Bronchial epithelial cell (primary cell): ENCODE measurements around the gene KDM4E. TPM values are rescaled to one million over a fixed set of nuclear protein-coding genes. Genes with fewer than 3 reads are reported as not detected.
"Not testable (repeated sequence)": the region's sequence is repeated elsewhere in the genome, so short reads cannot be mapped to it uniquely, and the experiment has no call there.

ENCODE experiments used
- DNase-seq: peaks from one replicate; pipeline ENCODE4 v3.0.0-alpha.2; 2010; ENCODE audit warnings: low read depth
- FAIRE-seq: peaks from 2 replicates; lab custom pipeline; 2011; peaks lifted over from hg19 to GRCh38; lab: Jason Lieb, UNC
- H3K27me3 ChIP-seq: 2 replicates; pipeline ENCODE4 v1.5.1; 2011; ENCODE audit warnings: low read length; ENCODE audit not compliant: control insufficient read depth, insufficient read depth
- H3K36me3 ChIP-seq: 2 replicates; pipeline ENCODE4 v1.5.1; 2011; ENCODE audit warnings: low read length; ENCODE audit not compliant: control insufficient read depth, insufficient read depth
- H3K4me3 ChIP-seq: 2 replicates; pipeline ENCODE4 v1.5.1; 2011; ENCODE audit warnings: mild to moderate bottlenecking, low read depth, low read length, control low read depth
- total RNA-seq: library from RNA; depleted of rRNA; stranded (reverse); fragments of >200 nt; gene quantifications from 2 replicates; pipeline ENCODE4 v1.2.1, GENCODE V29; 2014
- TF ChIP-seq, protein P1 (sequence below): IDR thresholded peaks from 2 replicates; pipeline ENCODE4 v1.5.1; 2011; ENCODE audit warnings: mild to moderate bottlenecking, moderate library complexity, low read length, control low read depth, inconsistent platforms; ENCODE audit not compliant: insufficient read depth, severe bottlenecking

The KDM4E gene
- total RNA-seq, 1 donor from 2014 or later = not detected

DNA sequence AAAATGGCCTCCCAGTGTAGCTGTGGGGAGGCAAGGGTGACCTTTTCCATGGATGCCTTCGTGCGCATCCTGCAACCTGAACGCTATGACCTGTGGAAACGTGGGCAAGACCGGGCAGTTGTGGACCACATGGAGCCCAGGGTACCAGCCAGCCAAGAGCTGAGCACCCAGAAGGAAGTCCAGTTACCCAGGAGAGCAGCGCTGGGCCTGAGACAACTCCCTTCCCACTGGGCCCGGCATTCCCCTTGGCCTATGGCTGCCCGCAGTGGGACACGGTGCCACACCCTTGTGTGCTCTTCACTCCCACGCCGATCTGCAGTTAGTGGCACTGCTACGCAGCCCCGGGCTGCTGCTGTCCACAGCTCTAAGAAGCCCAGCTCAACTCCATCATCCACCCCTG, 26.8 kb upstream of the KDM4E start:
- H3K27me3 ChIP-seq = no peaks in the 10 kb centered on the region
- no peaks in the 10 kb centered on the region for H3K36me3 ChIP-seq
- H3K4me3 ChIP-seq = no peak overlapping the region
- no peak for DNase-seq
- FAIRE-seq = no peak
- TF ChIP-seq, protein P1, sequence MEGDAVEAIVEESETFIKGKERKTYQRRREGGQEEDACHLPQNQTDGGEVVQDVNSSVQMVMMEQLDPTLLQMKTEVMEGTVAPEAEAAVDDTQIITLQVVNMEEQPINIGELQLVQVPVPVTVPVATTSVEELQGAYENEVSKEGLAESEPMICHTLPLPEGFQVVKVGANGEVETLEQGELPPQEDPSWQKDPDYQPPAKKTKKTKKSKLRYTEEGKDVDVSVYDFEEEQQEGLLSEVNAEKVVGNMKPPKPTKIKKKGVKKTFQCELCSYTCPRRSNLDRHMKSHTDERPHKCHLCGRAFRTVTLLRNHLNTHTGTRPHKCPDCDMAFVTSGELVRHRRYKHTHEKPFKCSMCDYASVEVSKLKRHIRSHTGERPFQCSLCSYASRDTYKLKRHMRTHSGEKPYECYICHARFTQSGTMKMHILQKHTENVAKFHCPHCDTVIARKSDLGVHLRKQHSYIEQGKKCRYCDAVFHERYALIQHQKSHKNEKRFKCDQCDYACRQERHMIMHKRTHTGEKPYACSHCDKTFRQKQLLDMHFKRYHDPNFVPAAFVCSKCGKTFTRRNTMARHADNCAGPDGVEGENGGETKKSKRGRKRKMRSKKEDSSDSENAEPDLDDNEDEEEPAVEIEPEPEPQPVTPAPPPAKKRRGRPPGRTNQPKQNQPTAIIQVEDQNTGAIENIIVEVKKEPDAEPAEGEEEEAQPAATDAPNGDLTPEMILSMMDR = no peak

DNA sequence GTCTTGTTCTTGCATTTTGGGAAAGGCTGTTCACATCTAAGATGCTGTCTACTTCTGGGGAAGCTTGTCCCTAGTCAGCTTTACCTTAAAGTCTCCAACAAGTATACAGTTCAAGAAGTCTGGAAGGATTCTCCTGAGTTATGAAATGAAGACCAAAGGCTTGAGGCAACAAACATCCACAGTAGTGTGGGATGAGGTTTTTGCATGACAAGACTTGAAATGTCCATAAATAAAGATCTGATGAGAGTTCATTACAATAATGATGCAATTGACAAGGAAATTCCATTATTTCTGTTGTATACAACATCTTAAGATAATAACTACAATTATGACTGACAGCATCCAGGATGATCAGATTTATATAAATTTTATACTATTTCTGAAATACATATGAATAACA, 21.3 kb upstream of the KDM4E start:
- no peak for FAIRE-seq
- DNase-seq = peak; percentile 54
- TF ChIP-seq, protein P1 = no peak
- H3K4me3 ChIP-seq = no peak overlapping the region
- no peaks in the 10 kb centered on the region for H3K27me3 ChIP-seq
- H3K36me3 ChIP-seq = no peaks in the 10 kb centered on the region

DNA sequence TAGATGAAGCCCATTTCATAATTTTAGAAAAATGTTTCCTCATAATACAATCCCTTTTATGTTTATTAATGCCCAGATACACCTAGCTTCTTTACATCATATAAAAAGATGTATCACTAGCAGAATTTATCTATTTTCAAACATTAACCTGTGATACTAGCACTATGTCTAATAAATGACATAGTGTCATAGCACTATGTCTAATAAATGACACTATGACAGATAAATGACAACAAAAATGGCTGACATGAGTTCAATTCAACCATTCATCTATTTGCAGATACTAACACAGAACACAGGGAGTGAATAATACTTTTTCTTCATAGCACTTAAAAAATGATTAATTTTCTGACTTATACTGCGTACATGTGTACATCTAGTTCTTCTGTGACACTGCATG, 19.4 kb upstream of the KDM4E start:
- no peak for DNase-seq
- Histone ChIP-seq H3K27me3 (no peaks in the 10 kb centered on the region), H3K36me3 (no peaks in the 10 kb centered on the region), H3K4me3 (no peak overlapping the region)
- TF ChIP-seq, protein P1 = no peak
- FAIRE-seq = no peak

DNA sequence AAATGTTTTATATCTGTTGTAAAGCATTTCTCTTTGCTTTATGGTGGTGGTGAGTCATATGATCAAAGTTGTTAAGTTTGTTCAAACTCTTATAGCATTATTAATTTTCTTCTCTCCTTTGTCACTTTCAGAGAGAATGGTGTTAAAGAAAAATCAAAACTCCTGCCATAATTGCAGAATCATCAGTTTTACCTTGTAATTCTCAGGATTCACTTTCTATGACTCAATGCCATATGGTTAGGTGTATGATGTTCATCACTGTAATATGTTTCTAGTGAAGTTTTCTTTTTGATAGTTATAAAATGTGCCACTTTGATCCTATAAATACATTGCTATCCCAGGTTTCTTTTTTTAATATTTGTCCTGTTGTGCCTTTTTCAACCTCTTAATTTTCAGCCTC, 13.7 kb upstream of the KDM4E start:
- no peak for FAIRE-seq
- Histone ChIP-seq H3K4me3 (no peak overlapping the region), H3K36me3 (no peaks in the 10 kb centered on the region), H3K27me3 (no peaks in the 10 kb centered on the region)
- DNase-seq = peak; percentile 22
- TF ChIP-seq, protein P1 = no peak

DNA sequence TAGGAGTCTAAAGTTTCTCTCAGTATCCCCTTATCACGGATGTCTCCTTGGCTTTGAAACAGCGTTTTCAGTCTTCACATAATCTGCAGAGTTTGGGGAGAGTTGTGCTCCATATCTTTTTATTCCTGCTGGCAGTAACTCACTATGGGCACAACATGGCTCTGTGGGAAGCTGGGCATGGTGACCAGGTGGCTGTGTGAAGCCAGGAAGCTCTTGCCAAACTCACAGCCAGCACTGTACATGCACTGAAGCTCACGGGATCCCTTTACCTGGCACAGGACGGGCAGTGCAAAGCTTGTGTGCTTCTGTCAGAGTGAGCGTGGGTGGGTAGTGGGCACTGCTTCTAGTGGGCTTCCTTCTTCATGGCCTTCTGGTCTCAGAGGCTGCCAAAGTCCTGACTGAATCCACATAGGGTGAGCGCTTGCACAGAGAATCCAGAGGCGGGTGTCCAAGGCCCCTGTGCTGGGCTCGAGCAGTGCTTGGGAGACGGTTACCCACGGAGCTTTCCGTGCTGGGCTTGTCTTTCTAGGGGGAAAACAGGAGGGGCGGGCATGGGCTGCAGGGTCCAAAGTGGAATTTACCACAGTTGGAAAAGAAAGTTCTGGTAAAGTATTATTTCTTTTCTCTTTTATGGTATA, 10.8 kb upstream of the KDM4E start:
- H3K4me3 ChIP-seq = no peak overlapping the region
- H3K27me3 ChIP-seq = no peaks in the 10 kb centered on the region
- no peaks in the 10 kb centered on the region for H3K36me3 ChIP-seq
- TF ChIP-seq, protein P1 = no peak
- FAIRE-seq (no peak), DNase-seq (no peak)

DNA sequence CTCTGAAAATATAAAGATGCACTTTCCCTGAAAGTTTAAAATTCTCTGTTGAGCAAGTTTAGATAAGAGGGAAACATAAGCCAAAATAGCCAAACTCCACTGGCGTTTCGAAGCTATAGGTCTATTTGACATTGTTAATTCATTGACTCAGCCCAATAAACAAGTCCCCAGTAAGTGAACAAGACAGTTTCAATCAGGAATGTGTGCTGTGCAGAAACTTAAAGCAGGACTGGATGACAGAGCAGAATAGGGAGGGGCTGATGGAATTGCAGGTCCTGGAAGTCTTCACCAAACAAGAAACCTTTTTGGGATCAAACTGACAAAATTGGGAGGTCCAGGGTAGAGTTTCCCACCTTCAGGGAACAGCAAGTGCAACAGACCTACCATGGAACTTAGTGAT, 8.9 kb upstream of the KDM4E start:
- Histone ChIP-seq H3K36me3 (no peaks in the 10 kb centered on the region), H3K27me3 (no peaks in the 10 kb centered on the region), H3K4me3 (no peak overlapping the region)
- no peak for FAIRE-seq
- no peak for DNase-seq
- TF ChIP-seq, protein P1 = no peak

DNA sequence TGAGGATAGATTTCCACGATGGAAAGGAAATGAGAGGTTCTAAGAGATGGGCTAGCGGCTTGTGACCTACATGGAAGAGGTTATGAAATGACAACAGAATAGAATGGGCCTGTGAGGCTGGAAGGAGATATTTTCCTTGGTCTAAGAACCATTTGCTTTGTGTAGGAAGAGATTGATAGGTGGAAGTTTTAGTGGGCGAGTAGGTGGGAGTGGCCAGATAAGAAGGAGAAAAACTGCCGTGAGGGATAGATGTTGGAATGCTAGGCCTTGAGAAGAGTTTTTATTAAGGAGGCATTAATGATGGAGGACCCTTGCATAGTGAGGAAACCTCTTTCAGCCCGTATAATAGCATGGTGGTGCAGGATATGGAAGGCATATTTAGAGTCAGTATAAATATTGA, 3.6 kb upstream of the KDM4E start:
- not testable (repeated sequence) for FAIRE-seq, H3K36me3 ChIP-seq, H3K4me3 ChIP-seq, DNase-seq, H3K27me3 ChIP-seq

DNA sequence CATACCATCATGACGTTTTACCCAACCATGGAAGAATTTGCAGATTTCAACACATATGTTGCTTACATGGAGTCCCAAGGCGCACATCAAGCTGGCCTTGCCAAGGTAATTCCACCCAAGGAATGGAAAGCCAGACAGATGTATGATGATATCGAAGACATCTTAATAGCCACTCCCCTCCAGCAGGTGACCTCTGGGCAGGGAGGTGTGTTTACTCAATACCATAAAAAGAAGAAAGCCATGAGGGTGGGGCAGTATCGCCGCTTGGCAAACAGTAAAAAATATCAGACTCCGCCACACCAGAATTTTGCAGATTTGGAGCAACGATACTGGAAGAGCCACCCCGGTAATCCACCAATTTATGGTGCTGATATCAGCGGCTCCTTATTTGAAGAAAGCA, 536 bp downstream of the KDM4E start:
- not testable (repeated sequence) for H3K4me3 ChIP-seq, H3K27me3 ChIP-seq, DNase-seq, H3K36me3 ChIP-seq
- peak; percentile 47 for FAIRE-seq
